H9 (cell line): ENCODE data around the gene PCDH9. TPM values are rescaled to one million over a fixed set of nuclear protein-coding genes. Genes with fewer than 3 reads are reported as not detected.

ENCODE experiments used
- DNase-seq: peaks from one replicate; pipeline ENCODE4 v3.0.0-alpha.2; 2017
- H2AFZ ChIP-seq: one replicate; pipeline ENCODE4 v1.6.1; 2013; ENCODE audit warnings: mild to moderate bottlenecking, low read length, control low read depth, moderate library complexity
- H2AK5ac ChIP-seq: 2 replicates; pipeline ENCODE4 v1.6.1; 2013; ENCODE audit warnings: low read length, control low read depth, mixed read lengths; ENCODE audit not compliant: insufficient read length
- H2BK120ac ChIP-seq: one replicate; pipeline ENCODE4 v1.6.1; 2013; ENCODE audit warnings: low read depth, mild to moderate bottlenecking, low read length, control low read depth, inconsistent platforms; ENCODE audit not compliant: poor library complexity, severe bottlenecking
- H2BK12ac ChIP-seq: 2 replicates; pipeline ENCODE4 v1.6.1; 2013; ENCODE audit warnings: low read length, control low read depth, mixed read lengths, low read depth; ENCODE audit not compliant: insufficient read length
- H2BK15ac ChIP-seq: 2 replicates; pipeline ENCODE4 v1.6.1; 2013; ENCODE audit warnings: low read depth, low read length, control low read depth
- H2BK20ac ChIP-seq: one replicate; pipeline ENCODE4 v1.6.1; 2013; ENCODE audit warnings: low read depth, mild to moderate bottlenecking, low read length, control low read depth, inconsistent platforms; ENCODE audit not compliant: poor library complexity, severe bottlenecking
- H2BK5ac ChIP-seq: 2 replicates; pipeline ENCODE4 v1.6.1; 2013; ENCODE audit warnings: low read length, control low read depth, mixed read lengths; ENCODE audit not compliant: insufficient read length
- H3K14ac ChIP-seq: 2 replicates; pipeline ENCODE4 v1.6.1; 2013; ENCODE audit warnings: low read length, control low read depth; ENCODE audit not compliant: insufficient read depth
- H3K18ac ChIP-seq: 2 replicates; pipeline ENCODE4 v1.6.1; 2013; ENCODE audit warnings: low read depth, mild to moderate bottlenecking, mixed read lengths, low read length, control low read depth; ENCODE audit not compliant: insufficient read length
- H3K23ac ChIP-seq: 2 replicates; pipeline ENCODE4 v1.6.1; 2013; ENCODE audit warnings: low read length, control low read depth, mixed read lengths, low read depth; ENCODE audit not compliant: insufficient read length
- H3K23me2 ChIP-seq: 2 replicates; pipeline ENCODE4 v1.6.1; 2013; ENCODE audit warnings: low read depth, mild to moderate bottlenecking, mixed read lengths, low read length, control low read depth; ENCODE audit not compliant: insufficient read length, poor library complexity, severe bottlenecking
- H3K27ac ChIP-seq: 2 replicates; pipeline ENCODE4 v1.5.1; 2013; ENCODE audit warnings: low read length, control low read depth, mixed read lengths, low read depth; ENCODE audit not compliant: insufficient read length
- H3K27me3 ChIP-seq: 2 replicates; pipeline ENCODE4 v1.6.1; 2013; ENCODE audit warnings: low read length, control low read depth, inconsistent platforms; ENCODE audit not compliant: insufficient read depth
- H3K4ac ChIP-seq: 2 replicates; pipeline ENCODE4 v1.6.1; 2013; ENCODE audit warnings: low read depth, mild to moderate bottlenecking, control low read depth, inconsistent platforms, low read length, moderate library complexity
- H3K4me1 ChIP-seq: 2 replicates; pipeline ENCODE4 v1.6.1; 2013; ENCODE audit warnings: low read length, control low read depth, inconsistent platforms; ENCODE audit not compliant: insufficient read depth
- H3K4me2 ChIP-seq: 2 replicates; pipeline ENCODE4 v1.6.1; 2013; ENCODE audit warnings: low read length, control low read depth, mixed read lengths; ENCODE audit not compliant: insufficient read length, insufficient read depth
- H3K56ac ChIP-seq: 2 replicates; pipeline ENCODE4 v1.6.1; 2013; ENCODE audit warnings: low read depth, mild to moderate bottlenecking, mixed read lengths, low read length, control low read depth; ENCODE audit not compliant: insufficient read length
- H3K79me1 ChIP-seq: 2 replicates; pipeline ENCODE4 v1.6.1; 2013; ENCODE audit warnings: low read depth, mild to moderate bottlenecking, moderate library complexity, low read length, control low read depth, inconsistent platforms; ENCODE audit not compliant: insufficient read depth, poor library complexity, severe bottlenecking
- H3K79me2 ChIP-seq: 2 replicates; pipeline ENCODE4 v1.6.1; 2013; ENCODE audit warnings: low read length, control low read depth, inconsistent platforms; ENCODE audit not compliant: insufficient read depth
- H3K9ac ChIP-seq: 2 replicates; pipeline ENCODE4 v1.6.1; 2013; ENCODE audit warnings: low read length, control low read depth, mixed read lengths; ENCODE audit not compliant: insufficient read length; ENCODE audit errors: extremely low read depth
- H3K9me3 ChIP-seq: one replicate; pipeline ENCODE4 v1.6.1; 2013; ENCODE audit warnings: low read depth, low read length, inconsistent platforms; ENCODE audit not compliant: control insufficient read depth
- H3T11ph ChIP-seq: one replicate; pipeline ENCODE4 v1.6.1; 2013; ENCODE audit warnings: mild to moderate bottlenecking, low read length, control low read depth, inconsistent platforms
- H4K20me1 ChIP-seq: one replicate; pipeline ENCODE4 v1.6.1; 2013; ENCODE audit not compliant: control insufficient read depth, insufficient read length, insufficient read depth
- H4K5ac ChIP-seq: 2 replicates; pipeline ENCODE4 v1.6.1; 2013; ENCODE audit warnings: low read depth, mild to moderate bottlenecking, mixed read lengths, low read length, control low read depth; ENCODE audit not compliant: insufficient read length
- H4K8ac ChIP-seq: replicated peaks from 2 replicates; pipeline ENCODE4 v1.6.1; 2013; ENCODE audit warnings: low read length, control low read depth, mixed read lengths, low read depth; ENCODE audit not compliant: insufficient read length
- H4K91ac ChIP-seq: 2 replicates; pipeline ENCODE4 v1.6.1; 2013; ENCODE audit warnings: low read depth, mild to moderate bottlenecking, moderate library complexity, mixed read lengths, low read length, control low read depth; ENCODE audit not compliant: insufficient read length
- H3K27ac Mint-ChIP-seq, 3 experiments: 2 replicates in 2 of 3; 3 replicates in 1 of 3; pipeline ENCODE4 v1.8.0; 2020 to 2021; ENCODE audit warnings: mixed read lengths in 3 of 3, mild to moderate bottlenecking in 1 of 3, moderate library complexity in 1 of 3
- H3K27me3 Mint-ChIP-seq: 2 replicates; pipeline ENCODE4 v1.8.0; 2021; ENCODE audit warnings: low read depth, mild to moderate bottlenecking, moderate library complexity, mixed read lengths
- H3K36me3 Mint-ChIP-seq, 3 experiments: 2 replicates in 2 of 3; 3 replicates in 1 of 3; pipeline ENCODE4 v1.8.0; 2020 to 2021; ENCODE audit warnings: low read depth in 3 of 3, mixed read lengths in 3 of 3; ENCODE audit not compliant: insufficient read depth in 1 of 3
- H3K4me1 Mint-ChIP-seq, 2 experiments: 2 replicates each; pipeline ENCODE4 v1.8.0; 2020; ENCODE audit warnings: mixed read lengths in 2 of 2
- H3K4me3 Mint-ChIP-seq, 2 experiments: 2 replicates in 1 of 2; 3 replicates in 1 of 2; pipeline ENCODE4 v1.8.0; 2020 to 2021; ENCODE audit warnings: mild to moderate bottlenecking in 2 of 2, mixed read lengths in 2 of 2, moderate library complexity in 1 of 2
- H3K9me3 Mint-ChIP-seq, 2 experiments: 2 replicates in 1 of 2; 3 replicates in 1 of 2; pipeline ENCODE4 v1.8.0; 2020; ENCODE audit warnings: mild to moderate bottlenecking in 2 of 2, mixed read lengths in 2 of 2, moderate library complexity in 1 of 2
- CTCF ChIP-seq: fragments of 200-600 bp; sonication (generic); conservative IDR thresholded peaks from 3 replicates; pipeline ENCODE4 v1.8.0; 2021; ENCODE audit warnings: antibody characterized with exemption, mild to moderate bottlenecking
- total RNA-seq: library from RNA; stranded (reverse); gene quantifications from 2 replicates; pipeline ENCODE4 v1.2.1, GENCODE V29; 2021

The PCDH9 gene
- total RNA-seq, 1 experiment from 2014 or later: 0.11 TPM

- TF ChIP-seq CTCF: peak; percentile 86
- H3K79me1 ChIP-seq: no peaks in the 10 kb centered on the region
- DNase-seq: no peak
- no peak overlapping the region for H3T11ph ChIP-seq
- no peaks in the 10 kb centered on the region for H3K27me3 ChIP-seq
- no peaks in the 10 kb centered on the region for H3K9me3 Mint-ChIP-seq
- H3K9ac ChIP-seq: no peak overlapping the region
- no peak overlapping the region for H3K4me2 ChIP-seq
- H4K8ac ChIP-seq: no peak overlapping the region
- no peak overlapping the region for H3K23ac ChIP-seq
- H3K79me2 ChIP-seq: no peaks in the 10 kb centered on the region
- no peak overlapping the region for H4K91ac ChIP-seq
- no peaks in the 10 kb centered on the region for H3K23me2 ChIP-seq
- no peak overlapping the region for H2AFZ ChIP-seq
- H3K56ac ChIP-seq: no peak overlapping the region
- no peak overlapping the region for H3K18ac ChIP-seq
- no peak overlapping the region for H2BK20ac ChIP-seq
- H2BK120ac ChIP-seq: no peak overlapping the region
- H3K36me3 Mint-ChIP-seq: no peaks in the 10 kb centered on the region
- H3K4me1 Mint-ChIP-seq: peaks cover 1 to 2% of the 10 kb centered on the region in 2 experiments; a peak in 1 of 4 replicates
- H3K4ac ChIP-seq: no peak overlapping the region
- no peak overlapping the region for H3K14ac ChIP-seq
- H3K4me1 ChIP-seq: no peaks in the 10 kb centered on the region
- no peak overlapping the region for H2BK5ac ChIP-seq
- H4K5ac ChIP-seq: no peak overlapping the region
- no peaks in the 10 kb centered on the region for H3K27me3 Mint-ChIP-seq
- H3K4me3 Mint-ChIP-seq: no peak overlapping the region
- no peak overlapping the region for H2BK12ac ChIP-seq
- no peak overlapping the region for H2BK15ac ChIP-seq
- no peak overlapping the region for H3K27ac Mint-ChIP-seq
- no peak overlapping the region for H2AK5ac ChIP-seq
- no peaks in the 10 kb centered on the region for H4K20me1 ChIP-seq
- H3K9me3 ChIP-seq: no peaks in the 10 kb centered on the region
- H3K27ac ChIP-seq: no peak overlapping the region
Observed at GRCh38 chr13:67238277-67238859, 8.2 kb upstream of the PCDH9 start.
